EH (cell line): ENCODE data around the gene NEMP2.

Experiments used
- DNase-seq: peaks from one replicate; pipeline ENCODE4 v3.0.0-alpha.2; 2015; ENCODE audit warnings: low read depth

NEMP2 gene

DNA sequence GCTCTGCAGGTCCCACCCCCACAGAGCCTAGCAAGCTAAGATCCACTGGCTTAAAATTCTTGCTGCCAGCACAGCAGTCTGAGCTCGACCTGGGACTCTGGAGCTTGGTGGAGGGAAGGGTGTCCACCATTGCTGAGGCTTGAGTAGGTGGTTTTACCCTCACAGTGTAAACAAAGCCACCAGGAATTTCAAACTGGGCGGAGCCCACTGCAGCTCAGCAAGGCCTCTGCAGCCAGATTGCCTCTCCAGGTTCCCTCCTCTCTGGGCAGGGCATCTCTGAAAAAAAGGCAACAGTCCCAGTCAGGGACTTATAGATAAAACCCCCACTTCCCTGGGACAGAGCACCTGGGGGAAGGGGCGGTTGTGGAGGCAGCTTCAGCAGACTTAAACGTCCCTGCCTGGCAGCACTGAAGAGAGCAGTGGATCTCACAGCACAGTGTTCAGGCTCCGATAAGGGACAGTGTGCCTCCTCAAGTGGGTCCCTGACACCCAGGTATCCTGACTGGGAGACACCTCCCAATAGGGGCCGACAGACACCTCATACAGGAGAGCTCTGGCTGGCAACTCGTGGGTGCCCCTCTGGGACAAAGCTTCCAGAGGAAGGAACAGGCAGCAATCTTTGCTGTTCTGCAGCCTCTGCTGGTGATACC, 20.0 kb upstream of the NEMP2 start:
- no peak for DNase-seq

DNA sequence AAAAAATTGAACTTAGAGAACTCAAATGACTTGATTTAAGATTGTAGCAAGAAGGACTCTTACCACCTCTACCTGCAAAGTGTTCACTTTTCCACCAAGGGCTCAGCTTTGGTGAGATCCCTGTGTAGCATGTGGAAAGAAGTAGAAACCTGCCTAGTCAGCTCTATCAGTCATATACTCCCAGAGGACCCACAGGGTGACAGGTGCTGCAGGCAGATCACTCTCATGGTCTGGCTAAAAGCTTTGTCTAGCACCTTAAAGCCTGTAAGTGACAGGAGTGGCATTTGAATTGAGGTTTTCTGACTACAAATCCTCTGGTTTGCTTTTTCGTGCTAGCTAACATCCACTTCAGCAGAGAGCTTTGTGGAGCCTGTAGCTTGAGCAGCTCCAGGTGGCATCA, 18.7 kb upstream of the NEMP2 start:
- no peak for DNase-seq

DNA sequence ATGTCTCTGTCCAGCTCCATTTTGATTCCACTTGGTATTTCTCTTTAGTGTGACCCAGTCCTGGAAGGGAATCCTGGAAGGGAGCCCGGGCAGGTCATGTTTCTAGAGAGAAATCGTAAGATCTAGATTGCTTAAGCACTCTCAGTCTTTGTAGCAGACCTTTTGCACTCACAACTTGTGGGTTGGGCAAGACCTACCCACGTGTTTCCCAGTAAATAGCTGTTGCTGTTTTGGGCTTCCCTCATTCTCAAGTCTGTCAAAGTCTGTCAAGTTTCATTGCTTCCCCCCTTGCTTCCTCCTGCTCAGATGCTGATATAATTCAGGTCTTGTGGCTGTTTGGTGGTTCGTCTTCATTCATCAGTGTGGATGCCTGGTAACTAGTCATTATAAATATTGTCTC, 17.4 kb upstream of the NEMP2 start:
- no peak for DNase-seq

DNA sequence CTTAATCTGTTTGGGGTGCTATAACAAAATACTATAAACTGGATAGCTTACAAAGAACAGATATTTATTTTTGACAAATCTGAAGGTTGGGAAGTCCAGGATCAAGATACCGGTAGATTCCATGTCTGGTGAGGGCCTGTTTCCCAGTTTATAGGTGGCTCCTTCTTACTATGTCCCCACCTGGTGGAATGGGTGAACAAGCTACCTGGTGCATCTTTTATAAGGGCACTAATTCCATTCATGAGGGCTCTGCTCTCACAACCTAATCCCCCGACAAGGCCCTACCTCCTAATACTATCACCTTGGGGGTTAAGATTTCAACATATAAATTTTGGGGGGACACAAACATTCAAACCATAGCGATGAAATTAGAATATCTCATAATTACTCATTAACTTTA, 15.6 kb upstream of the NEMP2 start:
- no peak for DNase-seq

DNA sequence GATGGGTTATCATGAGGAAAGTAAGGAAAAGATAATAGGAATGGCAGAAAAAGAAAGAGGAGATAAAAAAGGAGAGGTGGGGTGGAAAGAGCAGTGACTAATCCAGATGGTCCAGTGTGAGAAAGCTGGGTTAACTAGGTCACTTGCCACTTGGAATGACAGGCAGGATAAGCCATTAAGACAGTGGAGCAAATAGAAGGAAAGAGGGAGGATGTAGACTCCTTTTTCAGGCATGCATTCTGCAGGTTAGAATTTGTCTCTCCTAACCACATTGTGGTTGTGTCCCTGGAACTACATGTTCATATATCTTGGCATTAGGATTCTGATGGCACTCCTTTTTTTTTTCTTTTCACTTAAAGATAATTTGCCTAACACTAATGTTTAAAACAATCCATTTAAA, 13.4 kb upstream of the NEMP2 start:
- DNase-seq, result peak; percentile 34

DNA sequence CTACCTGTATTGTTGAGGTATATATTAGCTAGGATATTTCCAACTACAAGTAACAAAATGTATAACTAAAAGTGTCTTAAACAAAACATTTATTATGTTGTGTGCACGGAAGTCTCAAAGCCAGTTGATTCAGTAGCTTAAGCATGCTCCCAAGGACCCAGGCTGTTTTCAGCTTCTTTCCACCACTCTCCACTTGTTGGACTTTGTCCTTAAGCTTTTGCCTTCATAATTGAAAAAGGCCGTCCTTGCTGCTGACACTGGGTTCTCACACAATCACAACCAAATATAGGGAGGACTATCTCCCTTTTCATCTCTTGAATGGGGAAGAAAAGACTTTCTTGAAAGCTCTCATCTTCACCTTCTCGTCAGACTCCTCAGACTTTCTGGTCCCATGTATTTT, 12.2 kb upstream of the NEMP2 start:
- DNase-seq, result no peak

DNA sequence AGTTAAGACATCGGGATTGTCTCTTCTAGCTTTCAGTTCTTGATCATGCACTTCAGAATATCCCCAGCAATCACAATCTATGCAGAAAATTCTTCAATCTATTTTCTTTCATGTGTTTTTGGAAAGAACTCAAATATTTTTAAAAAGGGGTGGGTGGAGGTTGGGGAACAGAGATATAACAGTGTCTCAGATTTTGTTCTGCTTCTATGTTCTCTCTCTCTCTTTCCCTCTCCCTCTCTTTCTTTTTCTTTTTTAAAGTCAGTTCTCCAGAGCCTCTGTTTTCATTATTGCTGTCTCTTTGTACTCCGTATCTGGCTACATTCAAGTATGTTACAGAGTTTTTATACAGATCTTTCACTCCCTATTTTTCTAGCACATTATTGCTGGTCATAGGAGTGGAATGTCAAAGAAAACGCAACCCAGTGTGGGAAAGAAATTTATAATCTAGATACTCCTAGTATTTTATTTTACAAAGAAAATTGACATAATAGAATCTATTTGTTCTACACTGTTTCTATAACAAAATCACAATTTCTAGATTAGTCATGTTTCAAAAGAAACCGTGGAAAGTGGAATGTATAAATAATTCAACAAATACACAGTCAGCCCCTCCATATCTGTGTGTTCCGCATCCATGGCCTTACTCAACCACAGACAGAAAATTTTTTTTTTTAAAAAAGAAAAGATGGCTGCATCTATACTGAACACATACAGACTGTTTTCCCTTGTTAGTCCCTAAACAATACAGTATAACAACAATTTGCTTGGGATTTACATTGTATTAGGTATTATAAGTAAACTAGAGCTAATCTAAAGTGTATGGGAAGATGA, 11.2 kb upstream of the NEMP2 start:
- DNase-seq, result peak; percentile 66

DNA sequence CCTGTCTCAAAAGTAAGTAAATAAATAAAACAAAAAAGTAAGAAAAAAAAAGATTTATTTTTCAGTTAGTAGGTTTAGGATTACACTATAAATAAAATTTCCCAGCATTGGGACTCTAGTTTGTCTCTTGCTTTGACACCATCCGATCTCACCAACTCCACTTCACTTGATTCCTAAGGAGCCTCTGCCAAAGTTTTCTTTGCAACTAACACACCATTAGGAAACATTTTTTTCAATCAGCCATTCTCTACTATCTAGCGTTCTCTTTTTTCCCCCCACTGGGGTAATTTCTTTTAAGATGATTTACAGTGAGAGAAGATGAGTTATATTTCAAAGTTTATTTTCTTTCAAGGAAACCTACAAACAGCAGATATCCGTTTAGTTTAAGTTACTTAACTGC, 10.6 kb upstream of the NEMP2 start:
- no peak for DNase-seq

DNA sequence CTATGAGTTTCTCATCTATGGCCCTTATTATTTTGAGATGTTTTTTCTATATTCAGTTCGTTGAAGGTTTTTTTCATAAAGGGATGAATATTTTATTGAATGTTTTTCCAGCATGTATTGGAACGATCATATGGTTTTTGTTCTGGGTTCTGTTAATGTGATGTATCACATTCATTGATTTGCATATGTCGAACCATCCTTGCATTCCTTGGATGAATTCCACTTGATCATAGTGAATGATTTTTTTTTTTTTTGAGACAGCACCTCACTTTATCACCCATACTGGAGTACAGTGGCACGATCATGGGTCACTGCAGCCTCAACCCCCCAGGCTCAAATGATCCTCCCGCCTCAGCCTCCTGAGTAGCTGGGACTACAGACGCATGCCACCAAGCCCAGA, 5.5 kb upstream of the NEMP2 start:
- no peak for DNase-seq

DNA sequence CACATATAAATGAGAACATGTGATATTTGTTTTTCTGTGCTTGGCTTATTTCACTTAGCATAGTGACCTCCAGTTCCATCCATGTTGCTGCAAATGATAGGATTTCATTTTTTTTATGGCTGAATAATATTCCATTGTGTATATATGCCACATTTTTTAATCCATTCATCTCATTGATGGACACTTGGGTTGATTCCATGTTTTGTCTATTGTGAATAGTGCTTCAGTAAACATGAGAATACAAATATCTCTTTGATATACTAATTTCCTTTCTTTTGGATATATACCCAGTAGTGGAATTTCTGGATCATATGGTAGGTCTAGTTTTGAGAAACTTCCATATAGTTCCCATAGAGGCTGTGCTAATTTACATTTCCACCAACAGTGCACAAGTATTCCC, 3.7 kb upstream of the NEMP2 start:
- no peak for DNase-seq

DNA sequence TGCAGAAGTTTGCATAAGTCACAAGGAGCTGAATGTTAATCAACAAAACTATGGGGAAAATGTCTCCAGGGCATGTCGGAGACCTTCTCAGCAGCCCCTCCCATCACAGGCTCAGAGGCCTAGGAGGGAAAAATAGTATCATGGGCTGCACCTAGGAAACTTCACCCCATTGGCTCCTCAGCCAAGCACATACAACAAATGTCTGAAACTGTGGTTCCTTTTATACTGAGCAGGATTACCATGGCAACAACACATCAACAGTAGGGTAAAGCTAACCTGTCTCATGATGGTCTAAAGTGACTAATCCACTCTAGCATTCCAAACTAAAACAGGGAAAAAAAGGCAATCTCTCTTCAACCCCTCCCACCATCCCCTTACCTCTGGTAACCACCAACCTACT, 3.2 kb upstream of the NEMP2 start:
- peak; percentile 41 for DNase-seq

DNA sequence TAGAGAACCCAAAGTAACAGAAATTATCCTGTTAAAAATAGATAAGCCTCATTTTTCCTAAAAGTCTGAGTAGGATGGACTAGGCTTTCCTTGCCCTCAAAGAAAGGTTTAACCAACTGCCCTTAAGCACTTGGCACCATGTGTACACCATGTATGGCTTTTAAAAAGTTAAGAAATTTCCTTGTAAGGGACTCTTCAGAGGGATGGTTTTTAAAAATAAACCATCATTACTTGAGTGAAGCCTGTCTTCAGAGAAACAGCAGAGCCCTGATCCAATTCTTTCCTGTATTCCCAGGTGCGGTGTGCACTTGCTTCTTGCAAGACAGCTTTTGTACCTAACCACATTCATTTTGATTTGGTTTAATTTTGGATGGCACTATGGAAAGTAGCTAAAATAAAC, 1.1 kb upstream of the NEMP2 start:
- DNase-seq, result no peak

DNA sequence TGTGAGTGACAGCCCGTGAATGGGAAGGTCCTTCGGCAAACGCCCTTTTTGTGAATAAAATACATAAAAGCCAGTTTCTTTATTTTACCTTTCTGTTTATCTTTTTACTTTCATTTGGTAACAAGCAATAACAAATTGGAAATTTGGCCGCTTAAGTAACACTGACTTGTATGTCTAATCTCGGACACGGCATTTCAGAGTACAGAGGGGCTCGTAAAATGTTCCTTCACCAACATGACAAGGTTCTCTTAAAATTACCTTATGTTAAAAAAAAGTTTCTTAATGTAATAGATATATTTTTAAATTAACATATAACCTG, 558 bp upstream of the NEMP2 start:
- no peak for DNase-seq

DNA sequence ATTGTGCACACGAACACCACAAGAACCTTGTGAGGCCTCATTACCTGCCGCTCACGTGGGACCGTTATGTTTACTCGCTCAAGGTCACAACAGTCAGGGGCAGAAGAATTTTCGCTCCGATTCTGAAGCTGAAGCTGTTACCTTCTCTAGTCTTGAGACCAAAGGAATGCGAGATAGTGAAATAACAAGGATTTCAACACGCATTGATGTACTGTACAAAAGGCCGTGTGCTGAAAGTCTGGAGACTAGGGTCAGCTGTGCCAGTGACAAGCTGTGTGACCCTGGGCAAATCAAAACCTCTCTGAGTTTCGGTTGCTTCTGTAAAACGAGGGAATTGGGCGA, 583 bp downstream of the NEMP2 start:
- no peak for DNase-seq

DNA sequence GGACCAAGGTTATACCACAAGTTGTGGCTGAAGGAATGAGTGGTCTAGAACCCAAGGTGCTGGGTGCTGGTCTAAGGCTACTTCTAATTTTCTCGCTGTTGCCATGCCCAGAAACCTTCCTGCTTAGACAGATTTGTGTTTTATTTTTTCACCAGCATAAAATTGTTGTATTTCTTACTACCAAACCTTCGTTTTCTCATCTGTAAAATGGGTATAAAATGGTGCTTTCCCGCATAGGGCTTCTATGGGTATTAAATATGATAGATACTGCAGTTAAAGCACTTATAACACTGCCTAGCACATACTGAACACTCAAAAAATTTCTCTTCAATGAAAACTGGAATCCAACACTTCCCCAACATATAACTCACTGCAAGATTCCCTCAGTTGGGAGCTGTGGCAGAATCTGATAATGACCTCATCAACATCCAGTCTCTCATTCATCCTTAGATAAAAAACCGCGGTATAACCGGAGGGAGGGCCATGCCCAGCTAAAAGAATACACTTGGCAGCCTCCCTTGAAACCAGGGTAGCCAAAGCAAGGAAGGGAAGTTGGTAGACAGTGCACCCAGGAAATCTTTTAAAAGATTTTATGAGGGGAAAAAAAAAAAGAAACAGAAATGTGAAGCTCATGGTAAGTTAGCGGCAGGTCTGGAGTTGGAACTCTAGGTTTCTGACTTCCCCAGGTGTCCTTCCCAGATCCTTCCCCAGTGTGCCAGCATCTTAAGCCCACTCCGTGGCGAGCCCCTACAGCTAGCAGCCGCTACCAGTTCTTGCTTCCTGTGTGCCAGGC, 1.2 kb downstream of the NEMP2 start:
- peak; percentile 31 for DNase-seq

DNA sequence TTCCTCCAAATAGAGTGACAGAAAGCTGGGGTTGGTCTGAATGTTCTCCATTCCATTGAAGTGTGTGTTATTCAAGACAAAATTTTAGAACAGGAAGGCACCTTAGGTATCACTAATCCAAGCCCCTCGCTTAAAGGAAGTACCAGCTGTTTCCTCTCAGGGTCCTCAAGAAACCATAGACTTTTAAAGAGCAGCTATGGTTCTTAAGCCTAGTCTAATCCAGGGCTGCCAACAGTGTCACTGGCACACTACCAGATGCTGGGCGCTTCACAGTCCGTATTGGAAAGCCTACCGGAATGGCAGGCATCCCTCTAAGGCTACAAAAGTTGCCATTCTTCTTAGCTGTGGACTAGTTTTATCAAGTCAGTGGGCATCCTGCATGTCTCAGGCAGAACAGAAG, 1.9 kb downstream of the NEMP2 start:
- no peak for DNase-seq

DNA sequence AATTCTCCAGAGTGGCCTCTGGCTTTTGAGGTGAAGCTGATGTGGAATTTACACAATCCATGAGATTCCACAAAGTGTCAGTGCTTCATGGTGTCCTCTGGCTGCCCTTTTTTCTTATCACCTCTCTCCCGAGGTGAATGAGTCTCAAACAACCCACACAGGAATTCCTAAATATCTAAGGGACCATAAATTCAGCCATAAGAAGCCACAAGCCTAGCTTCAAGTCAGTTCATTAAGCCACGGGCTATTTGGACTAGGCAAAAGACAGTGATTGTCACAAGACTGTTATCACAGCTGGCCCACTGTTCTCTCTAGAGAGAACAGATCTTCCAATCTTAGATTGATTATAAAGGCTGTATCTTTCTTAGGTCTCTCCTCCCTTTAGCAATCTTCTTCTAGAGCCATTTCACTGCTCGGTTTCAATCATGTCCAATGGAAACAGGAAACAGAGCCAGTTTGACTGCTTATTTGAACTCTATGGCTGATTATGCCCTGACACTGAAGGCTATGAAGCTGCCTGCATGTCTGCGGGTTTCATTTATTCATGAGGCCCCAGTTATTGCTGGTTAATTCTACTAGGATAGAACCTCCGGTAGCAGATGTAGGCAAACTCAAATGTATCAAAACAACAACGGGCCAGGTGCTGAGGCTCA, 4.1 kb downstream of the NEMP2 start:
- DNase-seq, result peak; percentile 63

DNA sequence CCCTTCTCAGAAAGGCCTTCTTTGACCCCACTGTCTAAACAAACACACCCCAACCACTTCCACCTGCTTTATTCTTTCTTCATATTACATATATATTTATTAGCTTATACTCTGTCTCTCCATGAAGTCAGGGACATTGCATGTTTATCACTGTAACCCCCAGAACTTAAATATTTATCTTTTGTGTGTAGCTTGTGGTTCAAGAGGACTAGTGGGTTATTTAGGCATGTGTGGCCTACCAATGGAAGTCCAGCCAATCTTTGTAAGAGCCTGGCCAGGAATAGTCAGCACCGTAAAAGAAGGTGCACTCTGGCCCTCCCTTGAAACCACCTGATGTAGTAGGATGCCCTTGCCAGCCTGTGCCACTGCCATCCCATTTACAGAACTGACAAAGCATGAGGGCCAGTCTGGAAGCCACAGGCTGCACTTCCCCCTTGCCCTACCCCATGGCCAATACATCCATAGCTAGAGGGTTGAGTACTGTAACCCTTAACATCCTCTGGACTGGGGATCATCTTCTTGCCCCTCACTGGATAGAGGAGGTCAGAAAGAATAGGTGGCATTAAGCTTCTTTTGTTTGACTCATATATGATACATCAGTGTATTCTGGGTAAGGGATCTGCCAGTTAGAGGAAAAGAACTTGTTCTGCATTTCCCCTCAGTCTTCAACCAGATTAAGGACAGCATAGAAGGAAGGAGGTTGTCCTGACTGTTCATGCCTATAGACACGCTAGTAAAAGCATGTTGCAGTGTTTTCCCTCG, 4.9 kb downstream of the NEMP2 start:
- DNase-seq, result no peak

DNA sequence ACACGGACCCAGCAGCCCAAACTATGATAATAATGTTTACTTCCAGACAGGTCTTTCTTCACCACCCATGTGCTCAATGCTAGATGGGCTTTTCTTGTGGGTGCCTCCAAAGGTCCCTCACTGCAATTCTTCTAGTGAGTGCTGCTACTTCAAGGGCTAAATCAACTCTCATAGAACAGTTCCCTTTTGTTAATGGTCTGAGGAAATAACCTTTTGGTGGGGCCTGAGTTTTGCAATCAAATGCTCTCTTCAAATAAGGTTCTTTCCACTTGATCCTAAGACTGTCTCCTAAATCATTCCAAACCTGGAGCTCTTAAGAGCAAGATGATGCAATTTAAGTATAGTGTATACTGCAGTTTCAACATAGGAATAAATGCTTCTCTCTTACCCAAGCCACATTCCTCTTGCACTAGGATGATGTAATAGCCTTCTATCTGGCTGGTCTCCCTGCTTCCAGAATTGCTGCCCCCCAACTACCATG, 6.0 kb downstream of the NEMP2 start:
- DNase-seq, result peak; percentile 70

DNA sequence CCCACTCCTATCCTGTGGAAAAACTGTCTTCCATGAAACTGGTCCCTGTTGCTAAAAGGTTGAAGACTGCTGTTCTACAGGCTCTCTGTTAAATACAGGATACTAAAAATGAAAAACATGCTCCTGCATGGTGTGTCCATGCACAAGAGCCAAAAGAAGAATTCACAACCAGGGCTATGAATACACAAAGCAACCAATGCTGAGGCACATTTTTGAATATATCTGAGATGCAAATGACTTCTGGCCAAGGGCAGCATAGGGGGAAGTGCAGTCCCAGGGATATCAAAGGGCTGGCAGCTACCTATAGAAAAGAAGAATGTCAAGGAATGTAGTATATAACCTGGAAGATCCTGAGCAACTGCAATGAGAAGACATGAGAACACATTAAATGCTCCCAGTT, 6.6 kb downstream of the NEMP2 start:
- DNase-seq, result no peak

DNA sequence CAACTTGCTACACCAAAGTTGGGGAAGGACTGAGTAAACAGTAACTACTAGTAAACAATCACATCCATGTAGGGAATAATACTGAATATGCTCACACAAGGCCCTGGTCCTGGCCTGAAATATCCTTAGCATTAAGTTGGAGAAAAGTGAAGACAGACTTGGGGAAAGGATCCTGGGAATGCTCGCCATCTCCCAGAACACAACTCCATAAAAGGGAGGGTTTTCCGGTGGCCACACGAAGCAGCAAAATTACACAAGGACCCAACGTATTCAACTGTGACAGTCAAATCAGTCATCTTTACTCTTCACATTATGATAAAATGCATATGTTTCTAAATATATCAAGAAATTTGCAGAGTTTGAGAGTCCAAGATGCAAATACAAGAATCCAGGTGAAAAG, 7.3 kb downstream of the NEMP2 start:
- DNase-seq, result no peak
